IMR-90 (cell line): ENCODE data around the gene CAND1. TPM values are rescaled to one million over a fixed set of nuclear protein-coding genes. Genes with fewer than 3 reads are reported as not detected.
A peak's percentile ranks its signal among the peaks of the same experiment; 100 is the strongest.

Source experiments
- ATAC-seq: fragments of 200-7000 bp; cut with Tn5 transposase; 2 replicates; pipeline ENCODE4 v1.9.1; 2020; ENCODE audit warnings: low read depth, mild to moderate bottlenecking, moderate library complexity
- BruUV-seq: library from RNA; stranded (reverse); fragments of 400-500 nt; replicated peaks from 2 replicates; lab custom pipeline; 2021; lab: Mats Ljungman, UMichigan
- CTCF ChIA-PET: fragments of 300-600 bp; formaldehyde crosslinking; extraction: SDS; loops from one replicate; lab custom pipeline; 2021; ENCODE audit warnings: antibody characterized with exemption; lab: Yijun Ruan, JAX
- POLR2A ChIA-PET: fragments of 300-600 bp; sonication (Branson Sonifier 250); formaldehyde crosslinking; loops from one replicate; lab custom pipeline; 2022; ENCODE audit warnings: antibody characterized with exemption; ENCODE audit not compliant: unreplicated experiment; lab: Charles Lee
- DNase-seq: peaks from one replicate; pipeline ENCODE4 v3.0.0; 2013
- H2AFZ ChIP-seq: replicated peaks from 2 replicates; pipeline ENCODE3; 2013; ENCODE audit warnings: low read length, mild to moderate bottlenecking; ENCODE audit not compliant: poor library complexity
- H2AK5ac ChIP-seq: 2 replicates; pipeline ENCODE4 v1.6.1; 2013; ENCODE audit warnings: low read depth, low read length, inconsistent platforms
- H2AK9ac ChIP-seq: replicated peaks from 2 replicates; pipeline ENCODE3; 2013; ENCODE audit warnings: mild to moderate bottlenecking, low read depth, low read length, moderate library complexity; ENCODE audit not compliant: poor library complexity
- H2BK120ac ChIP-seq: 2 replicates; pipeline ENCODE4 v1.6.1; 2013; ENCODE audit warnings: low read depth, low read length, inconsistent platforms
- H2BK15ac ChIP-seq: 3 replicates; pipeline ENCODE4 v1.6.1; 2013; ENCODE audit warnings: low read depth, low read length, inconsistent platforms
- H2BK20ac ChIP-seq: 2 replicates; pipeline ENCODE4 v1.6.1; 2013; ENCODE audit warnings: low read depth, mild to moderate bottlenecking, inconsistent platforms, low read length, moderate library complexity
- H2BK5ac ChIP-seq: 2 replicates; pipeline ENCODE4 v1.6.1; 2013; ENCODE audit warnings: mild to moderate bottlenecking, low read depth, low read length, inconsistent platforms; ENCODE audit not compliant: poor library complexity, severe bottlenecking
- H3K14ac ChIP-seq: replicated peaks from 2 replicates; pipeline ENCODE4 v1.6.1; 2013; ENCODE audit warnings: low read depth, low read length, inconsistent platforms
- H3K18ac ChIP-seq: 2 replicates; pipeline ENCODE4 v1.6.1; 2013; ENCODE audit warnings: low read depth, low read length, control low read depth
- H3K23ac ChIP-seq: 2 replicates; pipeline ENCODE4 v1.6.1; 2013; ENCODE audit warnings: low read depth, low read length, inconsistent platforms
- H3K27ac ChIP-seq: 2 replicates; pipeline ENCODE4 v1.5.1; 2013; ENCODE audit warnings: mild to moderate bottlenecking, control low read depth, low read length; ENCODE audit not compliant: insufficient read depth
- H3K27me3 ChIP-seq: 2 replicates; pipeline ENCODE4 v1.6.1; 2013; ENCODE audit warnings: low read length; ENCODE audit not compliant: control insufficient read depth, insufficient read depth
- H3K36me3 ChIP-seq: 2 replicates; pipeline ENCODE4 v1.6.1; 2013; ENCODE audit warnings: low read length, mixed read lengths; ENCODE audit not compliant: control insufficient read depth, insufficient read depth
- H3K4ac ChIP-seq: 2 replicates; pipeline ENCODE4 v1.6.1; 2013; ENCODE audit warnings: low read depth, low read length, inconsistent platforms
- H3K4me1 ChIP-seq: 2 replicates; pipeline ENCODE4 v1.6.1; 2013; ENCODE audit warnings: low read length, mixed read lengths; ENCODE audit not compliant: control insufficient read depth, insufficient read depth
- H3K4me2 ChIP-seq: 2 replicates; pipeline ENCODE4 v1.6.1; 2013; ENCODE audit warnings: low read depth, mild to moderate bottlenecking, control low read depth, low read length, moderate library complexity
- H3K4me3 ChIP-seq: 2 replicates; pipeline ENCODE4 v1.5.1; 2013; ENCODE audit warnings: low read depth, mild to moderate bottlenecking, control low read depth, low read length, moderate library complexity; ENCODE audit not compliant: insufficient read depth
- H3K56ac ChIP-seq: 2 replicates; pipeline ENCODE4 v1.6.1; 2013; ENCODE audit warnings: low read length, inconsistent platforms; ENCODE audit not compliant: insufficient read depth; ENCODE audit errors: extremely low read depth
- H3K79me1 ChIP-seq, 2 experiments: 2 replicates each; pipeline ENCODE4 v1.6.1; 2013; ENCODE audit warnings: low read length in 2 of 2, inconsistent platforms in 1 of 2, low read depth in 1 of 2
- H3K9ac ChIP-seq: 2 replicates; pipeline ENCODE4 v1.6.1; 2013; ENCODE audit warnings: low read depth, low read length, control low read depth
- H3K9me1 ChIP-seq: 2 replicates; pipeline ENCODE4 v1.6.1; 2013; ENCODE audit warnings: low read length, inconsistent platforms; ENCODE audit not compliant: insufficient read depth
- H3K9me3 ChIP-seq: 2 replicates; pipeline ENCODE4 v1.6.1; 2013; ENCODE audit warnings: low read length; ENCODE audit not compliant: control insufficient read depth, insufficient read depth
- H4K20me1 ChIP-seq: 2 replicates; pipeline ENCODE4 v1.6.1; 2013; ENCODE audit warnings: low read length, inconsistent platforms; ENCODE audit not compliant: insufficient read depth
- H4K5ac ChIP-seq: 2 replicates; pipeline ENCODE4 v1.6.1; 2013; ENCODE audit warnings: mild to moderate bottlenecking, low read depth, low read length, control low read depth
- H4K8ac ChIP-seq, 2 experiments: 2 replicates each; pipeline ENCODE4 v1.6.1; 2013; ENCODE audit warnings: low read depth in 2 of 2, low read length in 2 of 2, control low read depth in 1 of 2, inconsistent platforms in 1 of 2
- H4K91ac ChIP-seq: 2 replicates; pipeline ENCODE4 v1.6.1; 2013; ENCODE audit warnings: low read depth, low read length, inconsistent platforms; ENCODE audit not compliant: insufficient read depth
- BHLHE40 ChIP-seq: fragments of 150-350 bp; IDR thresholded peaks from 2 replicates; pipeline ENCODE4 v1.6.1; 2016; ENCODE audit warnings: mild to moderate bottlenecking, low read depth, low read length
- CTCF ChIP-seq: conservative IDR thresholded peaks from 2 replicates; pipeline ENCODE4 v1.5.1; 2012; ENCODE audit warnings: mild to moderate bottlenecking, low read depth, low read length, improper control_type of control experiment
- MXI1 ChIP-seq: IDR thresholded peaks from 2 replicates; pipeline ENCODE4 v1.6.1; 2012; ENCODE audit warnings: low read depth, mild to moderate bottlenecking, low read length, moderate library complexity, borderline replicate concordance
- WGBS, 2 experiments: methylation state at CpG; one replicate each; pipeline versions ENCODE4 v1.1.5 to v1.1.7; 2013; ENCODE audit warnings: missing lambda C conversion rate in 2 of 2; ENCODE audit not compliant: insufficient read length in 1 of 2; ENCODE audit errors: extremely low coverage in 2 of 2; 5-methylcytosine and 5-hydroxymethylcytosine counted together
- dilution Hi-C: fragments of 300-500 bp; cut with HindIII; formaldehyde crosslinking; loops from one replicate; pipeline ENCODE4 v1.14.3; 2018; ENCODE audit warnings: low sequenced_read_pairs; ENCODE audit not compliant: unreplicated experiment
- in situ Hi-C: fragments of 300-500 bp; cut with MboI; formaldehyde crosslinking; loops from 3 replicates; pipeline ENCODE4 v1.14.3; 2019; ENCODE audit warnings: low sequenced_read_pairs, inconsistent platforms, mixed read lengths
- intact Hi-C: fragments of 100-400 bp; cut with micrococcal nuclease; formaldehyde crosslinking; loops from 2 replicates; pipeline ENCODE4 v1.10.0; 2022
- polyA plus RNA-seq, 3 experiments: library from polyadenylated mRNA; depleted of rRNA; stranded (reverse); fragments of >200 nt; gene quantifications; 2 replicates each; pipeline ENCODE4 v1.2.3, GENCODE V29; 2012; ENCODE audit warnings: low replicate concordance in 1 of 3
- total RNA-seq: library from RNA; depleted of rRNA; stranded (reverse); fragments of >200 nt; gene quantifications from 2 replicates; pipeline ENCODE4 v1.2.3, GENCODE V29; 2012

The CAND1 gene
- total and polyA plus RNA-seq, 2 of the 4 experiments (the other 2 are of a cell fraction), result 42.6 to 91.4 TPM

- H3K9me3 ChIP-seq, result no peaks in the 10 kb centered on the region
- peaks cover 4% of the 10 kb centered on the region; the same call in 1 of the 2 replicates for H3K36me3 ChIP-seq
- intact Hi-C loops (loop anchor here (5.0 kb wide), 1 partner anchor 163 kb away; no protein-coding TSS in a partner anchor), in situ Hi-C loops (no loop called here), dilution Hi-C loops (no loop called here)
- TF ChIP-seq CTCF (no peak), MXI1 (no peak), BHLHE40 (no peak)
- no peak overlapping the region for H2BK15ac ChIP-seq
- CTCF ChIA-PET, result no interaction called here
- peaks cover 15% of the 10 kb centered on the region for H3K4me1 ChIP-seq
- peak overlapping the region; percentile 15 for H2BK5ac ChIP-seq
- POLR2A ChIA-PET, result no interaction called here
- peak overlapping the region; percentile 62 for H3K4me2 ChIP-seq
- peaks cover 82% of the 10 kb centered on the region for H4K20me1 ChIP-seq
- H3K14ac ChIP-seq, result no peak overlapping the region
- H3K79me1 ChIP-seq, result peaks cover 7 to 42% of the 10 kb centered on the region in 2 experiments; a peak in 3 of 4 replicates
- no peak overlapping the region for H3K4ac ChIP-seq
- H2AK5ac ChIP-seq, result no peak overlapping the region
- WGBS, 2 experiments, result no CpG with 5 or more reads among the region's 3 CpGs
- BruUV-seq, result no TSS peak
- H4K5ac ChIP-seq, result 0 out of 2 replicates have a peak overlapping the region, but pooled peaks have one; percentile 56
- H2AK9ac ChIP-seq, result no peak overlapping the region
- no peak overlapping the region for H3K23ac ChIP-seq
- DNase-seq (no peak), ATAC-seq (no peak)
- peak overlapping the region; percentile 39; the same call in 1 of the 2 replicates for H3K27ac ChIP-seq
- no peak overlapping the region for H3K9ac ChIP-seq
- no peaks in the 10 kb centered on the region for H3K27me3 ChIP-seq
- H2AFZ ChIP-seq, result no peak overlapping the region
- no peak overlapping the region for H4K8ac ChIP-seq
- no peak overlapping the region for H3K56ac ChIP-seq
- peaks cover 8% of the 10 kb centered on the region for H3K9me1 ChIP-seq
- no peak overlapping the region for H2BK120ac ChIP-seq
- peak overlapping the region; percentile 43; the same call in 1 of the 2 replicates for H3K18ac ChIP-seq
- H3K4me3 ChIP-seq, result no peak overlapping the region
- H4K91ac ChIP-seq, result no peak overlapping the region
- no peak overlapping the region for H2BK20ac ChIP-seq
Measured at GRCh38 chr12:67274186-67274585, 5.0 kb downstream of the CAND1 start.
